ENCODE data around the gene LDLRAD4.

The LDLRAD4 gene

GRCh38 chr18:13394801-13395200 is 176.2 kb downstream of the LDLRAD4 start:
- no peak for FAIRE-seq

DNA sequence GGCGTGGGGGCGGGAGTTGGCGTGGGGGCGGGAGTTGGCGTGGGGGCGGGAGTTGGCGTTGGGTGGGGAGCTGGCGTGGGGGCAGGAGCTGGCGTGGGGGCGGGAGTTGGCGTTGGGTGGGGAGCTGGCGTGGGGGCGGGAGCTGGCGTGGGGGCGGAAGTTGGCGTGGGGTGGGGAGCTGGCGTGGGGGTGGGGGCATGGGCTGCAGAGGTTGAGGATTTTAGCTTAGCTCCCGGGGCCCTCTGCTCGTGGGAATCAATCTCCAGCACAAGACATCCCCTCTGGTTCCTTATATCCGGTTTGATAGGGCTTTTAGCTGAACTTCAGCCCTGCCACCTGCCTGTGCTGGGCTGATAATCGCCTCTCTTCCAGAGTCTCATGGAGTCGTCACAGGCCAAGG is 177.0 kb downstream of the LDLRAD4 start:
- FAIRE-seq: no peak

- no peak for FAIRE-seq
Observed at GRCh38 chr18:13397504-13398163, 179.1 kb downstream of the LDLRAD4 start.

DNA sequence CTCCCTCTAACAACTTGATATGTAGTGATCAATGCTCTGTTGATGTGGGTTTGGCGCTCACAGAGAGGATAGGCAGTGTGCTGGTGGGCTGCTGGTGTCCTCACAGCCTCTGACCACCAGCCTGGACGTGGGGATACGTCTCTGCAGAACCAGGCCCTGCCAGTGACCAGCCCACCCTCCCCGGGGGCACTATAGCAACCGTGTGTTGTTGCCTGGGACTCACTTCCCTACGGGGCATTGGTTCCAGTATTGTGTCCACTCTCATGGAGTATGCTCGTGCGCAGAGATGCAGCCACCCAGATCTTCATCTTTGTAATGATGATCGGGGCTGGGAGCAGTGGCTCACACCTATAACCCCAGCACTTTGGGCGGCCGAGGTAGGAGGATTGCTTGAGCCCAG is 180.1 kb downstream of the LDLRAD4 start:
- no peak for FAIRE-seq

DNA sequence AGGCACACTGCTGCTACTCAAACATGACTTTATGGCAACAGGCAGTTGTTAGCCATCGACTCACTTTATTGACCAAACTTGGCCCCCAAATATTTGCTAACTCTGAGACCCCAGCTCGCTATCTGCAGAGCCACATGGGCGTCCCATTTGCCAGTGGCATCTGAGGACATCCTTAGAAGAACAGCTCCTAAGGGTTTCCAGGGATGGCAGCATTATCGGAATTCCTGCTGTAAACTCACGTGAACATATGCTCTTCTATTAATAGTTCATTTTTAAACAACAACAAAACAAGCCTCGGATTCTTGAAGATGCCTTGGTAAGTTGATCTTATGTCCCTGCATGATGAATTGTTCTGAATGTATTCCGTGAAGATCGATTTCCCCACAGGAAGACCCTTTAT is 181.0 kb downstream of the LDLRAD4 start:
- no peak for FAIRE-seq

DNA sequence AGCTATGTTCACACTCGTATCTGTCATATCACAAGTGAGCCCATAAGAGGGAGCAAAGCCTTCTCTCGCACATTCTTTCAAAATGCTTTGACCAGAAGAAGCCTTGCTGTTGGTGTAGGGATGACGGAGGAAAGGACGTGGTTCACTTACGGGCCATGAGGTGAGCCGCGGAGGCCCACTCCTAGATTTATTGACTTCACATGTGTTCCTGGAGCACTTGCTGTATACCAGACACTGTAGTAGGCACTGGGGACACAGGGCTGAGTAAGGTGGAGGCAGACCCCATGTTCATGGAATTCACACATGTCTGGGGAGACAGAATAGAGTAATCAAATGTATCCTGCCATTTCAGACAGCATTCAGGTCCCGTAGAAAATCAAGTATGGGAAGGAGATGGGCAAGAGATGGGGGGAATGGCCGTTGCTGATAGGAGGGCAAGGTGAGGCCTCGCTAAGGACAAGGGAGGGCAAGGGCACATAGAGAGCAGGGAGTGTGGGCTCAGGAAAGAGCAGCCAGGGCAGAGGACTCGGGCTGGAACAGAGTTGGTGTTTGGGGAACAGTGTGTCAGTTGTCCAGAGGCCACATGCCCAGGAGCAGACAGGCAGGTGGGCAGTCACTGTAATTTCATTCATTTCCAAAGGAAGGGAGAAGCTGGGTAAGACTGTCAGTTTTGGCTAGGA is 182.2 kb downstream of the LDLRAD4 start:
- FAIRE-seq: no peak

DNA sequence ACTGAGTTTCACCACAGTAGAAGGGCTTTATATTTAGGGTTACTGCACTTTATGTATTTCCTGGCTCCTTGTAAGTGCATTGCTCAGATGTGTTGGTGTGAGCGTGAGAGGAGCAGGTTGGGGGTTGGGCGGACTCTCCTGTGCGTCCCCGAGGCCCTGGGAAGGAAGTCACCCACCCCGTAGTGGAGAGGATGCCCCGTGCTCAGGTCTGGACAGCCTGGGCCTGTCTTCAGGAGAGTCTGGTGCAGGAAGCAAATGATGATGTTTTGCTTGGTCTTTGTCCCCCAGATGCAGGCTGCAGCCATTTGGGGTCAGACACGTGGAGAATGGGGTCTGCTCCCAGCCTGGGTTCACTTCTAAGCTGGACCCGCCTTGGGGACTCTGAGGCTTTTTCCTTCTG is 182.8 kb downstream of the LDLRAD4 start:
- FAIRE-seq: no peak

GRCh38 chr18:13401826-13402225 is 183.3 kb downstream of the LDLRAD4 start:
- FAIRE-seq: no peak

- no peak for FAIRE-seq
Observed at GRCh38 chr18:13403786-13404549, 185.4 kb downstream of the LDLRAD4 start.

GRCh38 chr18:13405305-13406038 is 186.9 kb downstream of the LDLRAD4 start:
- FAIRE-seq: no peak

DNA sequence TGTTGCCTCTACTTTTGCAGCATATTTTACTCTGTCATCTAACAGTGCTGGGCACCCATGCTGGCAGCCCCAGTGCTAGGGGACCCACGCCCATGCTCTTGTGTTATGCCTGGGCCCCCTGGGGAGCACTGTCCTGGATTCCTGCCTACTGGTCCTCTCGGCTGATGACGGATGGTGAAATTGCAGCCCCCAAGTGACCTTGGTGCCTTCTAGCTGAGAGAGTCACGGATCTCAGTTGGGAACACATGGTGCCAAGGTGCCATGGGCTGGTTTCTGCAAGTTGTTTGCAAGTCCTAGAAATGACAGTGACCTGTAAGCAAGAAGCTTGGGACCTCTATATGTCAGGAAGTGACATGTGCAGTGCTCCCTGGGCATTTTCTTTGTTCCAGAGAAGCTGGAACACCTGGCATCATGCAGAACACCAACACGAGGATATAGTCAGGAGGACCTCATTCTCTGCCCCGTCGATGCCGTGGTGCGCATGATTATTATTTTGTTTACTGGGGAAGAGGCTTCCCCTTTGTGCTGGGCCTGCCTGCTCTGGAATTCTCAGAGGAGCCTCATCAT is 187.6 kb downstream of the LDLRAD4 start:
- FAIRE-seq: no peak

- no peak for FAIRE-seq
Observed at GRCh38 chr18:13406736-13407135, 188.2 kb downstream of the LDLRAD4 start.

- FAIRE-seq: no peak
Observed at GRCh38 chr18:13407484-13407883, 188.9 kb downstream of the LDLRAD4 start.

DNA sequence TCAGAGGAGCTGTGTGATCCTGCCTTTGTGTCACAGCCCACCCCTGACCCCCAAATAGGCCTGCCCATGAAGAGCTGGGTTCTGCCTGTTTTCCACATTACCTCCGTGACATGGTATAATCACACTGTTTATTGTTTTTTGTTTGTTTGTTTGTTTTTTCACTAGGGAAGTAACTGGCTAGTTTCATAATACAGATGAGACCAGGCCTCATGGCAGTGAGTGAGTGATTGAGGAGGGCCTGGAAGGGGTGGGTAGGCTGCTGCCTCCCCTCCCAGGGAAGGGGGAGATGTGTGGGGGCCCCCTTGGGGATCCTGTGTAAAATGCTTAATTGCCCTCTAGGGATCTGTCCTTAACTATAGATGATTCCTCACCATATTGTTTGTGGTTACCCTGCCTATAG is 190.5 kb downstream of the LDLRAD4 start:
- no peak for FAIRE-seq

GRCh38 chr18:13409997-13410396 is 191.4 kb downstream of the LDLRAD4 start:
- no peak for FAIRE-seq

DNA sequence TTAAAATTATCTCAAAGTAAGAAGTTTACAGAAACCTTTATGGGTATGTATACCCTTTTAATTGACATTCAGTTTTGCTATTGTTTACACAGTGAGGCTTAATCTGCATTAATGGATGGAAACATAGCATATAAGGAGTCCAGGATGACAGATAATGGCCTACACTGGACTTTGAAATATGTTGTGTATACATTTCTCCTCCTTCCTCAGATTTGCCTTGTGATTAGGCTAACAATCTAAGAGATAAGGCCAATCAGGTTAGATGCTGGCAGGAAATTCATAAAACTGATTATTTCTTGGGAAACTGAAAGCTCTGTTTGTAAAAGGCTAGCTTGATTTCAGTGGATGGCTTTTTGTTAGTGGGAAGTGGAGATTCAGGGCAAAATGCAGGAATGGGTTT is 191.9 kb downstream of the LDLRAD4 start:
- no peak for FAIRE-seq

DNA sequence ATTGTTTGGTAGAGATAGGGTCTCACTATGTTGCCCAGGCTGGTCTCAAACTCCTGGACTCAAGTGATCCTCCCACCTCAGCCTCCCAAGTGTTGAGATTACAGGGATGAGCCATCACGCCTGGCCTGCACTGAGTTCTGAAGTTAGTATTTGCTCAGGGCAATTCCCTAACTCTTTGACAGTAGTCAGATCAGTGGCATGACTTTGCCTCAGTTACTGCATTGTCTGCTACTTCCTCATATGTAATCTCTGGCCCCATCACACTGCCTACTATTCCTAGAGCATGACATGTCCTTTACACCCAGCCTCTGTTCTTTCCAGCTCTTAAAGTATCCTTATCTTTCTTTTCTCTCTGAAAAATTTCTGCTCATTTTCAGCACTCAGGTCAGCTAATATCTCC is 193.5 kb downstream of the LDLRAD4 start:
- FAIRE-seq: no peak

DNA sequence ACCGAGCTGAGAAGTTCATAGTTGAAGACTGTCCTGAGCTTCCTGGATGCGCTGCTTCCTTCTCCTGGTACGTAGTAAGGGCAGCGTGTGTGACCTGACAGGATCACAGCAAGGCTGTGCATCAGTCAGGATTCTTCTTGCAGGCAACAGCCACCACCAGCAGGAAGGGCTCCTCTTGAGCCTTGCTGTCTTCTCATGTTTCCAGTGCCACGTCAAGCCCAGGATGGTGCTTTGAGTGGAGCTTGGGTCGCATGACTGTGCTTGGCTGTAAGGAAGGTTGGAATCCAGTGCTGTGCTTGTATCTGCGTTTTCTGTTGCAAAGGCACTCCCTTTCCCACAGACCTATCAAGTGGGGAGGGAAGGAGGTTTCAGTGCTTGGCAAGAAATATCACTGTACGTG is 194.3 kb downstream of the LDLRAD4 start:
- no peak for FAIRE-seq

DNA sequence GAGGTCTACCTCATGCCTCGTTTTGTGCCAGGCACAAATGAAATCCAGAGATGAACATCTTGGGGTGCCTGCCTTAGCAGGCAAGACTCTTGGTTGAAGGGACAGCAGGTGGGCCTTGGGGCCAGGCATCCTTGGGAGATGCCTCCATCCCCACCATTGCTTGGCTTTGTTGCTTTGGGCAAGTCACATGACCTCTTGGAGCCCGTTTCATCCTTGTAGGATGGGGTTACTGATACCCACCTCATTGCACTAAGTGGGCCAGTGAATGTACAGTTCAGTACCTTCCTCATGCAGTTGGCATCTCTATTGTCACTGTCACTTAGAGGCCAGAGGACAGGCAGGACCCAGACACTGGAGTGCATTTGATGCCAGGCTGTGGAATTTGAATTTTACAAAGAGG is 195.5 kb downstream of the LDLRAD4 start:
- no peak for FAIRE-seq

GRCh38 chr18:13414521-13414920 is 196.0 kb downstream of the LDLRAD4 start:
- FAIRE-seq: no peak

DNA sequence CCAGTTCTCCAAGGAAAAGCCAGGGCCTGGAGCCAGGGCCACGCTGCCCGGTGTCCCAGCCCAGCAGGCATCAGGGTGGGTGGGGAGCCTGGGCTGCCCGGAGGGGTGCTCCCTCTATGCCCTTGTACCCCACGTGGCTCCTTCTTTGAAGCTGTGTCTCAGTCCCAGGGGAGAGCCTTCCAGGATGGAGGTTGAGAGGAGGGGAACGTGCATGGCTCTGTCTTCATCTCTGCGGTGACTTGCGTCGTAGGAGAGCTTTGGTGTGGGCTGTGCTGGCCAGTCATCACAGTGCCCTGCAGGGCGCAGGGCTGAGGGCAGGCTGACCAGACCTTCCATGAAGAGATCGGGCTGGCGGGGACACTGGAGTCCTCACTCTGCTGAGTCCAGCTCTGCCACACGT is 197.2 kb downstream of the LDLRAD4 start:
- FAIRE-seq: no peak

DNA sequence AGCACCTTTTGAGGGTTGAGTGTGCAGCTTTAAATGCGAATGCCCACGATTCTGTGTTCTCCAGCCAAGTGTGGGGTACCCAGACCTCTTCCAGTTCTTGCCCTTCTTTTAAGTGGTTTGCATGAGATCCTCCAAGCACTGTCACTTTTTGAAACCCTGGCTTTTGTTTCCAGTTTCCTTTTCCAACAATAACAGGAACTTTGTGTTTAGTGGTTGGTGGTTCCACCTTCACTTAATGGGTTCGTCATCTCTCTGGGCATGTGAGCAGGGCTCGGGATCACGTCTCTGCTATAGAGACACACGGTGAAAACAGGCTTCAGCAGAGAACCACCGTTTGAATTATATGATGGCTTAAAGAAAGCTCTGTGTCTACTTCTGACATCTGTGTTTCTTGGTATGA is 197.6 kb downstream of the LDLRAD4 start:
- FAIRE-seq: no peak

GRCh38 chr18:13416848-13417247 is 198.3 kb downstream of the LDLRAD4 start:
- FAIRE-seq: no peak

Measured in G401.6 (cell line).